Heart right ventricle (tissue), 16 donors: ENCODE data around the gene NBDY. TPM values are rescaled to one million over a fixed set of nuclear protein-coding genes. Genes with fewer than 3 reads are reported as not detected.

ENCODE experiments used
- ATAC-seq, 8 donors: fragments of 200-7000 bp; cut with Tn5 transposase; one replicate each; pipeline ENCODE4 v1.9.1; 2020; ENCODE audit warnings: mild to moderate bottlenecking in 8 of 8, moderate library complexity in 8 of 8, moderate number of reproducible peaks in 1 of 8
- DNase-seq, 2 donors: peaks; one replicate each; pipeline ENCODE4 v3.0.0-alpha.2; 2020
- H3K27ac ChIP-seq, 10 donors: fragments of 200-600 bp; sonication (generic) in 2 of 10; one replicate each; pipeline versions ENCODE4 v1.5.0 to v1.8.0; 2020 to 2022; ENCODE audit warnings: mild to moderate bottlenecking in 3 of 10
- H3K27me3 ChIP-seq, 7 donors: fragments of 200-600 bp; one replicate each; pipeline ENCODE4 v1.8.0; 2021 to 2022; ENCODE audit warnings: mild to moderate bottlenecking in 2 of 7
- H3K36me3 ChIP-seq, 9 donors: fragments of 200-600 bp; sonication (generic) in 1 of 9; one replicate each; pipeline versions ENCODE4 v1.5.0 to v1.8.0; 2020 to 2022; ENCODE audit warnings: mild to moderate bottlenecking in 2 of 9
- H3K4me1 ChIP-seq, 9 donors: fragments of 200-600 bp; sonication (generic) in 1 of 9; one replicate each; pipeline versions ENCODE4 v1.5.0 to v1.8.0; 2020 to 2022; ENCODE audit warnings: mild to moderate bottlenecking in 4 of 9
- H3K4me3 ChIP-seq, 10 donors: fragments of 200-600 bp; sonication (generic) in 2 of 10; one replicate each; pipeline versions ENCODE4 v1.5.0 to v1.8.0; 2020 to 2022; ENCODE audit warnings: mild to moderate bottlenecking in 7 of 10, moderate library complexity in 2 of 10
- H3K9me3 ChIP-seq, 11 donors: fragments of 200-600 bp in 10 of 11; sonication (generic) in 2 of 11; one replicate each; pipeline versions ENCODE4 v1.5.0 to v1.8.0; 2013 to 2022; ENCODE audit warnings: mild to moderate bottlenecking in 2 of 11, control low read depth in 1 of 11, moderate library complexity in 1 of 11
- CTCF ChIP-seq, 9 donors: fragments of 200-600 bp; sonication (generic) in 2 of 9; IDR thresholded peaks; one replicate each; pipeline versions ENCODE4 v1.5.0 to v1.8.0; 2021 to 2022; ENCODE audit warnings: antibody characterized with exemption in 9 of 9, mild to moderate bottlenecking in 5 of 9, moderate library complexity in 1 of 9
- WGBS, 2 donors: extraction: QIAGEN DNeasy Blood & Tissue Kit; methylation state at CpG; one replicate each; pipeline ENCODE4 v1.1.7; 2013; ENCODE audit warnings: inconsistent platforms in 1 of 2; 5-methylcytosine and 5-hydroxymethylcytosine counted together
- intact Hi-C, 10 donors: fragments of 100-400 bp; cut with DNase I; formaldehyde crosslinking; loops; one replicate each; pipeline versions ENCODE4 v1.11.1 to v1.14.2; 2022
- polyA plus RNA-seq, 2 donors: library from polyadenylated mRNA; stranded (reverse); fragments of 200-250 nt; gene quantifications; one replicate each; pipeline ENCODE4 v1.2.3, GENCODE V29; 2013
- total RNA-seq, 10 donors: library from RNA; stranded (reverse); fragmentation: NEBNext Ultra II Directional in 3 of 10; extraction: Animal tissue kit (Norgen Biotek cat#: 25700) in 3 of 10; gene quantifications; one replicate each; pipeline versions ENCODE4 v1.2.1 to v1.2.4, GENCODE V29; 2021 to 2023
- donor health status: Arrhythmogenic right ventricular cardiomyopathy.
- donor health status: ischemic (EF 13 %, LVEDD 7.1; RV severe dilation, severe dysfunction).
- donor health status: healthy with polysubstance abuse.
- donor health status: DM: no; HTN: yes; CAD: no.
- donor health status: DM: no; HTN: no; CAD: no.
- donor health status: ischemic (EF 25% LVEDD 6.9; RV normal size, moderate dysfunction).
- donor health status: ischemic (EF 25% LVEDD 5.7; RV mildly dilated, moderate dysfunction).
- donor health status: healthy.
- donor health status: DM: yes; HTN: yes; CAD: no.
- donor health status: Ischemic cardiomyopathy.
- donor health status: ischemic (EF 35%, LVEDD 5.7; RV mildly dilated, moderate dysfunction).
- donor health status: nonischemic (EF 11% LVEDD 7.7; RV severe dilation, severe dysfunction).
- donor health status: DM: yes; HTN: yes; CAD: no.
- donor health status: PGD.
- donor health status: ischemic (EF 29% LVEDD 5.4; RV normal size, mild dysfunction).
- donor health status: nonischemic (EF 23%, LVEDD 6.1; RV moderate dilation, normal function).

The NBDY gene
- total and polyA plus RNA-seq, 12 donors = 11.4 to 36.7 (median 25.7) TPM

DNA sequence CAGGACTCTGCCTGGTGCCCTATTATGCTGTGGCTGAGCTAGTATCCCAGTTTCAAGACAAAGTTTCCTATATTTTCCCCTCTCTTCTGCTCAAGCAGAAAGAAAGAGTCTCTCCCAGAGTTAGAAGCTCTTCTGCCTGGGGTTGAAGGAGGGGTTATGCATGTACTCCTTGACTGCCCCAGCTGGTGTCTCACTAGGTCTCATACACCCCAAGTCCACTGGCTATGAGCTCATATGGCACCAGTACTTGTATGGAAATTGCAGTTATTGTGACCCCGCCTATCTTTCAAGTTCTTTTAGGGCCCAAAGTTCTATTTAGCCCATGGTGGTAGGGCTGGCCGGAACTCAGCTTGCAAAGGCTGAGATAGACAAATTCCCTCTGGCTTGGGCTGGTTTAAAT lies 131.8 kb downstream of the NBDY start:
- no peak overlapping the region for H3K27ac ChIP-seq
- TF ChIP-seq CTCF (IDR thresholded peaks at IDR 0.05) = no peak
- H3K36me3 ChIP-seq = no peaks in the 10 kb centered on the region
- H3K27me3 ChIP-seq = peaks cover 0 to 77% (median 0%) of the 10 kb centered on the region in 7 donors
- no peaks in the 10 kb centered on the region for H3K4me1 ChIP-seq
- DNase-seq = no peak
- 76 to 89% methylated on average over 2 of the region's 2 CpGs for WGBS, 2 donors
- ATAC-seq = no peak
- intact Hi-C loops = no loop called here
- H3K9me3 ChIP-seq = no peaks in the 10 kb centered on the region
- no peak overlapping the region for H3K4me3 ChIP-seq

Other genes starting within 250 kb of the NBDY start
- gene UBQLN2, start 165.6 kb upstream of the NBDY start, total RNA-seq = 10 to 100 TPM; 29.6 to 43.8 (median 36.1) TPM
- gene UBQLN2, start 165.6 kb upstream of the NBDY start, polyA plus RNA-seq = 10 to 100 TPM in 1 of 2 donors, 1 to 10 TPM in 1; 7.2 to 11.7 TPM